GM19438 (cell line): ENCODE data around the gene PRMT1.

Source experiments
- ATAC-seq: cut with Tn5 transposase; IDR thresholded peaks from one replicate; pipeline ENCODE4 v1.9.1; 2021; ENCODE audit warnings: low read depth; ENCODE audit not compliant: unreplicated experiment

Gene PRMT1

GRCh38 chr19:49666120-49666444 is 11.0 kb upstream of the PRMT1 start:
- ATAC-seq, result no peak

DNA sequence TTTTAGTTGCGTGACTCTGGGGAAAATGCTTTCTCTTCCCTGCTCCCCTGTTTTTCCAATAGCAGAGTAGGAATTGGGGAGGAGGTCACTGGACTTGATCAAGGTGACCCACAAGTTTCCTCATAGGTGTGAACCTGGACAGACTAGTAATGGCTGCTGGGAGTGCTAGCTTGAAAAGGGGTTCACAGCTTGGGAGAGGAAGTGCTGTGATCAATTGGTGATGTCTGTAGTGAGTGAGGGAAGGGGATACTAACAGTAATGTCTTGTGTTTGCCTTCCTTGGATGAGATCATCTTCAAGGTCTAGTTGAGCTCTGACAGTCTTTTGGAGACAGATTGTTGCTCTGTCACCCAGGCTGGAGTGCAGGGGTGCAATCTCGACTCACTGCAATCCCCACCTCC is 9.6 kb upstream of the PRMT1 start:
- no peak for ATAC-seq

GRCh38 chr19:49669516-49669915 is 7.6 kb upstream of the PRMT1 start:
- no peak for ATAC-seq

GRCh38 chr19:49672131-49672919 is 4.7 kb upstream of the PRMT1 start:
- no peak for ATAC-seq

DNA sequence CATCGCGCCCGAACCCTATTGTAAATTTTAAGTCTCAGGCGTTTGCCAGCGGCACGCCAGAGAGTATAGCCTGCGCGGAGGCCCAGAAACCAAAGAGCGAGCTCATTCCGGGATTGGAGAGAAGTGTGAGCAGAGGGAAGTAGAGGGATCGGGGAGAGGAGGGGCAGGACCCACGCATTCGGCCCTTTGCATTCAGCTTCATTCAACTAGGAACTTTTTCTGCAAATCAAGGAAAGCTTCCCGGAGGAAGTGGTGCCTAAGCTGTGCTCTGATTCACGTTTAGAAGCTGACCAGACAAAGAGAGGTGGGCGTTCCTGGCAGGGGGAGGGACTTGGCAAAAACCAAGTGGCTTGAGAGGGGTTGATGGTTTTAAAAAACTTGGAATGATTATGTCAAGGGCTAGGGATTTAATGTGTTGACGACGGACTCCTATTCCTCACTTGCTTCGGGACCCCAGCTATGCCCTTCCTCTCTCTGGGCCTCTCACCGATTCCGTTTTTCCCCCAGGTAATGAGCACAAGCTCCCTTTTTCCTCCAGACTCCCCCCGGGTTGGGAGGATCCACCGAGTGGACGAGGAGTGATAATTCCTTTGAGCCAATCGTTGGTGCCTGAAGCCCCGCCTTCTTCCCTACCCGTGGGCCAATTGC is 811 bp upstream of the PRMT1 start:
- no peak for ATAC-seq

DNA sequence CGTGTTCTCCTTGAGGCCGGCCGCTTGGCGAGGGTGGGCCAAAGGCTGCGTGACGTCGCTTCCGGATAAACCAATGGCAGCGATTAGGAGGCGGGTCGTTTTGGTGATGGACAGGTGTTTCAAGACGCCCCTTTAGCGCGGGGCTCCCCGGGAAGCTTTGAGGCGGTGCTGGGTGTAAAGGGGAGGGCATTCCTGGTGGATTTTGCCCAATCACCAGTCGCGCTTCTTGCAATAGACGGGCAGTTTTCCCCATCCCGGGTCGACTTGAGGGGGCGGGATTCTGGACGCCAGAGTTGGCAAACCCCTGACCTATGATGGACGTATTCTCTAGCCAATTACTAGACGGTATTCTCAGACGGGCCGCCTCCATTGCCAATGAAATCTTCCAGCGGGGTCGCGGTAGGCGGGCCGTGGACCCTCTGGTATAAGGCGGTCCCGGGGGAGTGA is 264 bp upstream of the PRMT1 start:
- peak; percentile 52 for ATAC-seq

GRCh38 chr19:49677901-49678674 is 1.0 kb downstream of the PRMT1 start:
- no peak for ATAC-seq

DNA sequence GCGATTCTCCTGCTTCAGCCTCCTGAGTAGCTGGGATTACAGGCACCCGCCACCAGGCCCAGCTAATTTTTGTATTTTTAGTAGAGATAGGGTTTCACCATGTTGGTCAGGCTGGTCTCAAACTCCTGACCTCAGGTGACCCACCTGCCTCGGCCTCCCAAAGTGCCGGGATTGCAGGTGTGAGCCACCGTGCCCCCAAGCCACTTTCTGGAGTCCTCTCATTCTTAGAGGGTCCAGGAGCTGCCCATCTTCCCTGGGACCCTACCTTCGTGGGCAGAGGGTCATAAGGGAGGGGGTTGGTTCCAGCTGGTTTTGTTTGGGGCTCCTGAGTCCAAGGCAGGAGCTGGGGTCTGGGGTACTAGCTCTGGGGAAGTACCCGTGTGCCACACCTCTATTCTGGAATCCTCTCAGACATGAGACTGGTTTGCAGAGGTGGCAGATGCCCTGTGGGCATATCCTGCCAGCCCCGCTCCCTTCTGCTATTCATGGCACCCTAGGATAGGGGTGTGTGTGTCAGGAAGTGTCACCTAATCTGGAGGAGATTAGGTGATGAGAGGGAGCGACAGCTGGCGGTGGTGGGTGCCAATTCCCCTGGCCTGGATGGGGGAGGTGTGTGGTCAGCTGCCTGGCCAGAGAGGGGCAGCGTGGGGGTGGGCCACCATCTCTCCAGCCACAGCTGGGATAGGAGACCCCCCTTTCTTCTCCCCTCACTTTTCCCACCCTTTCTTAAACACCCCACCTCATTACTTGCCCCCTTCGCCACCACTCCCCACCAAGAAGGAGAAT is 2.1 kb downstream of the PRMT1 start:
- ATAC-seq, result no peak

- ATAC-seq, result no peak
These were observed 2.8 kb downstream of the PRMT1 start for GRCh38 chr19:49679771-49680413.

DNA sequence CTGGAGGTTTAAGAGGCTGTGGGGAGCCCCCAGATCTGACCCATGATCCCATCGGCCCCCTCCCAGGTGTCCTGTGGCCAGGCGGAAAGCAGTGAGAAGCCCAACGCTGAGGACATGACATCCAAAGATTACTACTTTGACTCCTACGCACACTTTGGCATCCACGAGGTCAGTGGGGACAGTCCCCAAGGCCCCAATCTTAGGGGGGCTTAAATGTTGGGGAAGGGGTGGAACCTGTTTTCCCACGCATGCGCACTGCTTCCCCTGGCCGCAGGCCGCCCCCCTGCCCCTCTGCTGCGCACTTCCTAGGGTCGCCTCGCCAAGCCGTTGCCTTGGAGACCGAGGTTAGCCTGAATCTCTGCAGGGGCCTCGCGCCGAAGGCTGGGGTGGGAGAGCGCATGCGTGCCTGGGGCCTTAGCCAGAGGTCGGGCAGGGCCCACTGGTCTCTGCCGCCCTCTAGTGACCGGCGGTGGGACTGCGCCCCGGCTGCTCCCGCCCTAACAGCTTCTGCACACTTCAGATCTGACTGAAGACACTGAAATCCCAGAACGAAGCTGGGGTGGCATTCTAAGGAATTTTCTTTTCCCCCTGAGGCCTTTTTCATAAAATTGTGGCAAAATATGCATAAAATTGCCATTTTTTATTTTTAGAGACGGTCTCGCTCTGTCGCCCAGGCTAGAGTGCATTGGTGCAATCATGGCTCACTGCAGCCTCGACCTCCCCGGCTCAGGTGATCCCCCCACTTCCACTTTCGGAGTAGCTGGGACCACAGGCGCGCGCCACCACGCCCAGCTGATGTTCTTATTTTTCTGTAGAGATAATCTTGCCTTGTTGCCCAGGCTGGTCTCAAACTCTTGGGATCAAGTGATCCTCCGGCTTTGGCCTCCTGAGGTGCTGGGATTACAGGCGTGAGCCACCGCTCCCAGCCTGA is 3.6 kb downstream of the PRMT1 start:
- ATAC-seq, result no peak

GRCh38 chr19:49681830-49682229 is 4.8 kb downstream of the PRMT1 start:
- no peak for ATAC-seq

GRCh38 chr19:49682274-49682673 is 5.2 kb downstream of the PRMT1 start:
- no peak for ATAC-seq

- ATAC-seq, result no peak
These were observed 6.8 kb downstream of the PRMT1 start for GRCh38 chr19:49683814-49684250.

DNA sequence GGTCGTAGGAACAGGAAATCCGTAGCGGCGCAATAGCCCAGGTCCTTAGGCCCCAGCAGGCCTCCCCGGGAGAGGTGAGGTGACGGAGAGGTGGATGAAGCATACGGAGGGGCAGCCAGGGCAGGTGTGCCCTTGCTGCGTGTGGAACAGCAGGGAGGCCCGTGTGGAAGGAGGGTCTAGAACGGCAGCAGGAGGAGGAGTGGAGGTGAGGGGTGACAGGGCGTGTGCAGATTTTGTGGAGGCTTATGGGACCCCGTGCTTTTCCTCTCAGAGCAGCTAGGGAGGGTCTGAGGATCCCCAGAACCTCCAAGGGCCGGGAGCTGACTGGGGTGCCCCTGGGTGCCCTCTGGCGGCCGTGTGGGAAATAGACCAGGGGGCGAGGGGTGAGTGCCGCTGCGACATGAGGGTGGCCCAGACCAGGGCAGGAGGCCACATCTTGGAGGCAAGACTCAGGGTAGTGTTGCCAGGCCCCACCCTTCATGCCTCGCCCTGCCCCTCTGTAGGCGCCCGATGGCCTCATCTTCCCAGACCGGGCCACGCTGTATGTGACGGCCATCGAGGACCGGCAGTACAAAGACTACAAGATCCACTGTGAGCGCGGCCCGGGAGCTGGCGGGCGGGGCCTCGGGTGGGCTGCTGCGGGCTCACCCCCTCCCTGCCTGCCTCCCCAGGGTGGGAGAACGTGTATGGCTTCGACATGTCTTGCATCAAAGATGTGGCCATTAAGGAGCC is 7.3 kb downstream of the PRMT1 start:
- no peak for ATAC-seq

GRCh38 chr19:49684983-49685553 is 8.0 kb downstream of the PRMT1 start:
- ATAC-seq, result no peak

DNA sequence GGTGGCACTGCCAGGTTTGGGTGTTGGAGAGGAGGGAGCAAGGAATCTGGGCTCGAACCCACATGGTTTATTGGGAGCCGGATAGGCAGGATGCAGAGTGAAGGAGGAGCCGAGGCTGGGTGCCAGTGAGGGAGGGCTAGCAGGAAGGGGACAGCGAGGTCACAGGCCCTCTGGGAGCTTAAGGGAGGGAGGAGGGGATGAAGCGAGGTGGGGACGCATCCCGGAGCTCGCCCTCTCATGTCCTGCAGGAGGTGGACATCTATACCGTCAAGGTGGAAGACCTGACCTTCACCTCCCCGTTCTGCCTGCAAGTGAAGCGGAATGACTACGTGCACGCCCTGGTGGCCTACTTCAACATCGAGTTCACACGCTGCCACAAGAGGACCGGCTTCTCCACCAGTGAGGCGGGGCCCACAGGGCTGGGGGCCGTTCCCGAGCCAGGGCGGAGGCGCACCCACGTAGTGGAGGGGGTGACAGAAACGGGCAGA is 8.8 kb downstream of the PRMT1 start:
- no peak for ATAC-seq

DNA sequence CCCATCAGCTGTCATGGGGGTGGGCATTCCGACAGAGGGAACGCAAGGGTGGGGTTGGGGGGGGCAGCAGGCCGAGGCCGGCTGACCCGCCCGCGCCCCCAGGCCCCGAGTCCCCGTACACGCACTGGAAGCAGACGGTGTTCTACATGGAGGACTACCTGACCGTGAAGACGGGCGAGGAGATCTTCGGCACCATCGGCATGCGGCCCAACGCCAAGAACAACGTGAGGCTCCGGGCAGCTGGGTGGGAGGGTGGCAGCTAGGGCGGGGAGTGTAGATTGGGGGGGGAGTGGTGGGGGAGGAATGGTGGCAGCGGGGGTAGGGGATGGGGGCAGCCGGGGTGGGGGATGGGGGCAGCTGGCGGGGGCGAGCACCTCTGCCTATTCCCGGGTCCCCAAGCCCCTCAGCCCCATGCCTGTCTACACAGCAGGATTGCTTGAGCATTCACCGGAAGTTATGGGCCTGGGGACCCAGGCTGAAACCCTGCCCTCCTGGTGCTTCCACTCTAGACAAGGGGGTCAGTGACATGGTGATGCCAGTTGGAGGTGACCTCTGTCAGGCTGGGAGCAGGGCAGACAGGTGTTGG is 9.5 kb downstream of the PRMT1 start:
- ATAC-seq, result no peak

- no peak for ATAC-seq
These were observed 10.1 kb downstream of the PRMT1 start for GRCh38 chr19:49687150-49687549.
